ENCODE results near the gene WEE1.
A peak's percentile ranks its signal among the peaks of the same experiment; 100 is the strongest.

WEE1 gene

GRCh38 chr11:9529334-9529650 is 44.2 kb upstream of the WEE1 start:
- peak overlapping the region; percentile 20; the same call in 1 of the 2 replicates for H3K27ac ChIP-seq
- TF ChIP-seq ZFX (IDR thresholded peaks at IDR 0.05; ENCODE audit: borderline replicate concordance) (no peak), CTCF (IDR thresholded peaks at IDR 0.05) (no peak)

GRCh38 chr11:9530020-9530621 is 43.3 kb upstream of the WEE1 start:
- peak overlapping the region; percentile 20; the same call in 1 of the 2 replicates for H3K27ac ChIP-seq
- no peak for TF ChIP-seq CTCF (IDR thresholded peaks at IDR 0.05)
- no peak for TF ChIP-seq ZFX (IDR thresholded peaks at IDR 0.05; ENCODE audit: borderline replicate concordance)

- no peak for TF ChIP-seq ZFX (IDR thresholded peaks at IDR 0.05; ENCODE audit: borderline replicate concordance)
- TF ChIP-seq CTCF (IDR thresholded peaks at IDR 0.05), result no peak; the same call in 1 of the 2 replicates
- no peak overlapping the region for H3K27ac ChIP-seq
Observed at GRCh38 chr11:9530901-9531625, 42.4 kb upstream of the WEE1 start.

GRCh38 chr11:9533058-9533457 is 40.4 kb upstream of the WEE1 start:
- no peak for TF ChIP-seq ZFX (IDR thresholded peaks at IDR 0.05; ENCODE audit: borderline replicate concordance)
- TF ChIP-seq CTCF (IDR thresholded peaks at IDR 0.05), result no peak
- no peak overlapping the region for H3K27ac ChIP-seq

- TF ChIP-seq CTCF (IDR thresholded peaks at IDR 0.05) (no peak), ZFX (IDR thresholded peaks at IDR 0.05; ENCODE audit: borderline replicate concordance) (no peak)
- no peak overlapping the region for H3K27ac ChIP-seq
Observed at GRCh38 chr11:9533736-9534473, 39.6 kb upstream of the WEE1 start.

GRCh38 chr11:9535189-9535781 is 38.2 kb upstream of the WEE1 start:
- no peak for TF ChIP-seq ZFX (IDR thresholded peaks at IDR 0.05; ENCODE audit: borderline replicate concordance)
- TF ChIP-seq CTCF (IDR thresholded peaks at IDR 0.05), result peak; percentile 95
- H3K27ac ChIP-seq, result no peak overlapping the region
